CD4-positive, alpha-beta memory T cell (primary cell): ENCODE measurements around the gene AADAT. TPM values are rescaled to one million over a fixed set of nuclear protein-coding genes. Genes with fewer than 3 reads are reported as not detected.

ENCODE experiments used
- CTCF ChIA-PET: fragments of 350-600 bp; sonication (Branson Sonifier 250); formaldehyde crosslinking; loops from one replicate; lab custom pipeline; 2021; ENCODE audit warnings: inconsistent platforms; ENCODE audit not compliant: partially characterized antibody; lab: Charles Lee
- POLR2A ChIA-PET: fragments of 350-600 bp; sonication (Branson Sonifier 250); formaldehyde crosslinking; loops from one replicate; lab custom pipeline; 2021; ENCODE audit not compliant: partially characterized antibody; lab: Charles Lee
- DNase-seq, 5 donors: peaks; one replicate each; pipeline versions ENCODE4 v3.0.0 to v3.0.0-alpha.2; 2020 to 2022; ENCODE audit warnings: mixed read lengths in 1 of 5
- H3K27ac ChIP-seq: one replicate; pipeline ENCODE4 v1.7.0; 2013; ENCODE audit warnings: low read depth, low read length
- H3K27me3 ChIP-seq: 2 replicates; pipeline ENCODE4 v1.7.0; 2013; ENCODE audit warnings: mild to moderate bottlenecking, low read length, moderate library complexity; ENCODE audit not compliant: insufficient read depth
- H3K36me3 ChIP-seq: 2 replicates; pipeline ENCODE4 v1.7.0; 2013; ENCODE audit warnings: mild to moderate bottlenecking, low read length, moderate library complexity; ENCODE audit not compliant: insufficient read depth
- H3K4me1 ChIP-seq: 2 replicates; pipeline ENCODE4 v1.7.0; 2013; ENCODE audit warnings: mild to moderate bottlenecking, low read length, moderate library complexity; ENCODE audit not compliant: insufficient read depth
- H3K4me3 ChIP-seq, 2 donors: one replicate each; pipeline ENCODE4 v1.7.0; 2013; ENCODE audit warnings: low read length in 2 of 2, mild to moderate bottlenecking in 1 of 2
- H3K9me3 ChIP-seq, 2 donors: one replicate each; pipeline ENCODE4 v1.7.0; 2013; ENCODE audit warnings: low read length in 2 of 2, control low read depth in 1 of 2; ENCODE audit not compliant: control insufficient read depth in 1 of 2
- H3K27ac Mint-ChIP-seq, 7 donors: one replicate each; pipeline ENCODE4 v1.8.0; 2020 to 2021; ENCODE audit warnings: mixed read lengths in 7 of 7, mild to moderate bottlenecking in 6 of 7, inconsistent platforms in 3 of 7, moderate library complexity in 3 of 7
- H3K27me3 Mint-ChIP-seq, 2 donors: one replicate each; pipeline ENCODE4 v1.8.0; 2020 to 2021; ENCODE audit warnings: mixed read lengths in 2 of 2
- H3K36me3 Mint-ChIP-seq, 2 donors: one replicate each; pipeline ENCODE4 v1.8.0; 2020 to 2021; ENCODE audit warnings: mixed read lengths in 2 of 2, inconsistent platforms in 1 of 2, mild to moderate bottlenecking in 1 of 2
- H3K4me1 Mint-ChIP-seq, 4 donors: one replicate each; pipeline ENCODE4 v1.8.0; 2020 to 2021; ENCODE audit warnings: mixed read lengths in 4 of 4, mild to moderate bottlenecking in 1 of 4
- H3K4me3 Mint-ChIP-seq, 8 donors: one replicate each; pipeline ENCODE4 v1.8.0; 2020 to 2021; ENCODE audit warnings: mixed read lengths in 8 of 8, mild to moderate bottlenecking in 7 of 8, moderate library complexity in 6 of 8, inconsistent platforms in 3 of 8
- H3K9me3 Mint-ChIP-seq, 8 donors: one replicate each; pipeline ENCODE4 v1.8.0; 2020 to 2021; ENCODE audit warnings: mixed read lengths in 8 of 8, mild to moderate bottlenecking in 5 of 8, inconsistent platforms in 3 of 8, moderate library complexity in 1 of 8
- intact Hi-C: fragments of 100-400 bp; cut with micrococcal nuclease; formaldehyde crosslinking; loops from one replicate; pipeline ENCODE4 v1.15.1; 2023
- polyA plus RNA-seq, 2 donors: library from polyadenylated mRNA; unstranded; fragments of 300-500 nt; fragmentation: Illumina TruSeq; gene quantifications; one replicate each; pipeline ENCODE4 v1.2.3, GENCODE V29; 2021
- total RNA-seq, 2 experiments: library from RNA; stranded (reverse); gene quantifications; one replicate each; pipeline ENCODE4 v1.2.3, GENCODE V29; 2021

AADAT gene
- not detected for total RNA-seq
- not detected for polyA plus RNA-seq

- H3K4me1 Mint-ChIP-seq, result peaks cover 2 to 13% (median 8%) of the 10 kb centered on the region in 4 donors
- no peaks in the 10 kb centered on the region for H3K36me3 Mint-ChIP-seq
- no peak within 1 kb of the TSS for H3K4me3 ChIP-seq
- ChIA-PET CTCF (no interaction called here), POLR2A (no interaction called here)
- no peaks in the 10 kb centered on the region for H3K9me3 ChIP-seq
- H3K4me3 Mint-ChIP-seq, result peak within 1 kb of the TSS; percentile 10 to 75 (median 36)
- no peak within 1 kb of the TSS for H3K27ac Mint-ChIP-seq
- H3K4me1 ChIP-seq, result peaks cover 5% of the 10 kb centered on the region
- H3K27me3 Mint-ChIP-seq, result peaks cover 18 to 25% of the 10 kb centered on the region in 2 donors
- DNase-seq, result no peak
- no peaks in the 10 kb centered on the region for H3K36me3 ChIP-seq
- no peak within 1 kb of the TSS for H3K27ac ChIP-seq
- no peaks in the 10 kb centered on the region for H3K27me3 ChIP-seq
- no peaks in the 10 kb centered on the region for H3K9me3 Mint-ChIP-seq
- intact Hi-C loops, result no loop called here
These were observed at the start of gene AADAT for GRCh38 chr4:170089668-170090351. Gene AADAT, minus strand, starts transcription at chr4:170089956. Its CDS starts 266 bp downstream, at chr4:170089690.

- Mint-ChIP-seq H3K4me1 (peaks cover 0 to 6% (median 4%) of the 10 kb centered on the region in 4 donors), H3K27ac (peak overlapping the region in 1 of 7 donors; percentile 10), H3K4me3 (no peak overlapping the region), H3K36me3 (no peaks in the 10 kb centered on the region), H3K27me3 (peaks cover 0 to 5% of the 10 kb centered on the region in 2 donors), H3K9me3 (peaks cover 0 to 8% (median 2%) of the 10 kb centered on the region in 8 donors)
- H3K9me3 ChIP-seq, result no peaks in the 10 kb centered on the region
- no peak overlapping the region for H3K4me3 ChIP-seq
- POLR2A ChIA-PET, result no interaction called here
- no peak overlapping the region for H3K27ac ChIP-seq
- H3K4me1 ChIP-seq, result no peaks in the 10 kb centered on the region
- no peaks in the 10 kb centered on the region for H3K27me3 ChIP-seq
- CTCF ChIA-PET, result interaction anchor here (1.0 to 1.8 kb wide), 3 partner anchors 10 to 13 kb away, joined by 5 to 6 read pairs (median 5); no protein-coding TSS in a partner anchor
- intact Hi-C loops, result no loop called here
- DNase-seq, result peak in 4 of 5 donors; percentile 42 to 47 (median 42)
- no peaks in the 10 kb centered on the region for H3K36me3 ChIP-seq
These were observed 48.9 kb upstream of the AADAT start for GRCh38 chr4:170138580-170139194.

- Mint-ChIP-seq H3K4me3 (no peak overlapping the region), H3K36me3 (no peaks in the 10 kb centered on the region), H3K4me1 (peaks cover 0 to 6% (median 4%) of the 10 kb centered on the region in 4 donors), H3K27me3 (peaks cover 0 to 5% of the 10 kb centered on the region in 2 donors), H3K27ac (no peak overlapping the region), H3K9me3 (peaks cover 0 to 16% (median 8%) of the 10 kb centered on the region in 8 donors)
- Histone ChIP-seq H3K36me3 (no peaks in the 10 kb centered on the region), H3K4me3 (no peak overlapping the region), H3K4me1 (no peaks in the 10 kb centered on the region), H3K27me3 (no peaks in the 10 kb centered on the region), H3K9me3 (peaks cover 0 to 4% of the 10 kb centered on the region in 2 donors), H3K27ac (no peak overlapping the region)
- POLR2A ChIA-PET, result no interaction called here
- intact Hi-C loops, result no loop called here
- CTCF ChIA-PET, result interaction anchor here (0.8 to 1.8 kb wide), 6 partner anchors 8 to 102 kb away, joined by 3 to 6 read pairs (median 4); no protein-coding TSS in a partner anchor
- DNase-seq, result no peak
These were observed 48.2 kb upstream of the AADAT start for GRCh38 chr4:170137927-170138326.

- no peaks in the 10 kb centered on the region for H3K36me3 Mint-ChIP-seq
- Histone ChIP-seq H3K4me3 (no peak overlapping the region), H3K27ac (no peak overlapping the region), H3K36me3 (no peaks in the 10 kb centered on the region), H3K4me1 (no peaks in the 10 kb centered on the region), H3K27me3 (no peaks in the 10 kb centered on the region), H3K9me3 (peaks cover 0 to 8% of the 10 kb centered on the region in 2 donors)
- H3K27me3 Mint-ChIP-seq, result peaks cover 0 to 5% of the 10 kb centered on the region in 2 donors
- peaks cover 0 to 20% (median 12%) of the 10 kb centered on the region in 8 donors for H3K9me3 Mint-ChIP-seq
- H3K4me3 Mint-ChIP-seq, result no peak overlapping the region
- no peak for DNase-seq
- POLR2A ChIA-PET, result no interaction called here
- no peak overlapping the region for H3K27ac Mint-ChIP-seq
- CTCF ChIA-PET, result interaction anchor here (0.8 to 1.8 kb wide), 6 partner anchors 8 to 102 kb away, joined by 3 to 6 read pairs (median 4); no protein-coding TSS in a partner anchor
- intact Hi-C loops, result no loop called here
- peaks cover 0 to 6% (median 4%) of the 10 kb centered on the region in 4 donors for H3K4me1 Mint-ChIP-seq
These were observed 47.7 kb upstream of the AADAT start for GRCh38 chr4:170137466-170137865.

GRCh38 chr4:170134821-170135220 is 45.1 kb upstream of the AADAT start:
- intact Hi-C loops, result no loop called here
- no peak overlapping the region for H3K4me3 ChIP-seq
- no peak overlapping the region for H3K27ac Mint-ChIP-seq
- H3K4me1 ChIP-seq, result no peaks in the 10 kb centered on the region
- no peak overlapping the region for H3K4me3 Mint-ChIP-seq
- H3K27me3 ChIP-seq, result no peaks in the 10 kb centered on the region
- DNase-seq, result no peak
- H3K36me3 ChIP-seq, result no peaks in the 10 kb centered on the region
- no peak overlapping the region for H3K27ac ChIP-seq
- CTCF ChIA-PET, result no interaction called here
- H3K9me3 Mint-ChIP-seq, result peaks cover 0 to 22% (median 14%) of the 10 kb centered on the region in 8 donors
- H3K27me3 Mint-ChIP-seq, result peaks cover 0 to 5% of the 10 kb centered on the region in 2 donors
- H3K9me3 ChIP-seq, result peaks cover 0 to 11% of the 10 kb centered on the region in 2 donors
- H3K4me1 Mint-ChIP-seq, result peaks cover 0 to 6% (median 4%) of the 10 kb centered on the region in 4 donors
- POLR2A ChIA-PET, result no interaction called here
- no peaks in the 10 kb centered on the region for H3K36me3 Mint-ChIP-seq

GRCh38 chr4:170128219-170128804 is 38.6 kb upstream of the AADAT start:
- Histone ChIP-seq H3K36me3 (no peaks in the 10 kb centered on the region), H3K9me3 (peaks cover 0 to 11% of the 10 kb centered on the region in 2 donors), H3K4me3 (no peak overlapping the region), H3K27me3 (no peaks in the 10 kb centered on the region), H3K4me1 (no peaks in the 10 kb centered on the region), H3K27ac (no peak overlapping the region)
- POLR2A ChIA-PET, result no interaction called here
- DNase-seq, result no peak
- no peak overlapping the region for H3K4me3 Mint-ChIP-seq
- no peaks in the 10 kb centered on the region for H3K36me3 Mint-ChIP-seq
- intact Hi-C loops, result no loop called here
- no peak overlapping the region for H3K27ac Mint-ChIP-seq
- CTCF ChIA-PET, result interaction anchor here (1.2 to 1.3 kb wide), 2 partner anchors 9 kb away, joined by 5 read pairs; no protein-coding TSS in a partner anchor
- H3K4me1 Mint-ChIP-seq, result no peaks in the 10 kb centered on the region
- H3K27me3 Mint-ChIP-seq, result peaks cover 1 to 3% of the 10 kb centered on the region in 2 donors
- peaks cover 0 to 13% (median 9%) of the 10 kb centered on the region in 8 donors for H3K9me3 Mint-ChIP-seq

- intact Hi-C loops, result no loop called here
- peaks cover 0 to 7% (median 4%) of the 10 kb centered on the region in 8 donors for H3K9me3 Mint-ChIP-seq
These were observed 38.0 kb upstream of the AADAT start for GRCh38 chr4:170127758-170128157.

More at GRCh38 chr4:170127758-170128157, 38.0 kb upstream of the AADAT start:
- Histone ChIP-seq H3K27me3 (no peaks in the 10 kb centered on the region), H3K27ac (no peak overlapping the region), H3K4me1 (no peaks in the 10 kb centered on the region), H3K36me3 (no peaks in the 10 kb centered on the region), H3K9me3 (peaks cover 0 to 6% of the 10 kb centered on the region in 2 donors), H3K4me3 (no peak overlapping the region)
- no peak overlapping the region for H3K4me3 Mint-ChIP-seq
- peaks cover 1 to 3% of the 10 kb centered on the region in 2 donors for H3K27me3 Mint-ChIP-seq
- DNase-seq, result no peak
- H3K4me1 Mint-ChIP-seq, result no peaks in the 10 kb centered on the region
- H3K36me3 Mint-ChIP-seq, result no peaks in the 10 kb centered on the region
- ChIA-PET CTCF (interaction anchor here (1.0 to 1.2 kb wide), 2 partner anchors 8 to 10 kb away, joined by 3 to 5 read pairs; no protein-coding TSS in a partner anchor), POLR2A (no interaction called here)
- H3K27ac Mint-ChIP-seq, result no peak overlapping the region
